Measurements from ENCODE around the gene TNIP1. TPM values are rescaled to one million over a fixed set of nuclear protein-coding genes. Genes with fewer than 3 reads are reported as not detected.

Gene TNIP1
- polyA plus RNA-seq, 3 donors: 69.0 to 77.2 (median 76.5) TPM

DNA sequence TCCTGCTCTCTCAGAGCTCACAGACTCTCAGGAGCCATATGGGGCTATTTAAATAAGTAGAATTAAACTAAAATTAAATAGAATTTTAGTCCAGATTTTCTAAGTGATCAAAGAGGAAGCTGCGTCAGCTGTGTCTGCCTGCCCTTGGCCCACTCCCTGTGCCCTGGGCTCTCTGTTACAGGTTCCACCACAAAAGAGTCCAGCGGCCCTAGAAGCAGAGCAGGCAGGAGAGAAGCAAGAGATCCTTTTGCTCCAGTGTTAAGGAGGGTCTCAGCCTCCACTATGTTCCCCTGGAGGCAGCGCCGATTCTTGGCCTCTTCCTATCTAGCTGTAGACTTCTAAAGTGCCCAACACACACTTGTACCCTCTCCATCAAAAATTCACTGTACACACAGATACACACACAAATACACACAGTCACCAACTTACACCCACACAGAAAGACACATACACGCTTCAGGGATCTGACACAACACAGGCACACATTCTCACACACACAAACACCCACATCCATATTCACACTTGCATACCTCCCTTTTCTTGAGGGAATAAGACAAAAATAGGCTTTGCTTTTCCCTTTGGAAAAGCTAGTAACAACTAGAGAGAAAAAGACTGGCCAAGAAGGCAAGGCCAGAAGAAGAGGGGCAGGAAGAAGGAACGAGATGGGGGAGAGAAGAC is 5.5 kb upstream of the TNIP1 start:
- no peak for DNase-seq

DNA sequence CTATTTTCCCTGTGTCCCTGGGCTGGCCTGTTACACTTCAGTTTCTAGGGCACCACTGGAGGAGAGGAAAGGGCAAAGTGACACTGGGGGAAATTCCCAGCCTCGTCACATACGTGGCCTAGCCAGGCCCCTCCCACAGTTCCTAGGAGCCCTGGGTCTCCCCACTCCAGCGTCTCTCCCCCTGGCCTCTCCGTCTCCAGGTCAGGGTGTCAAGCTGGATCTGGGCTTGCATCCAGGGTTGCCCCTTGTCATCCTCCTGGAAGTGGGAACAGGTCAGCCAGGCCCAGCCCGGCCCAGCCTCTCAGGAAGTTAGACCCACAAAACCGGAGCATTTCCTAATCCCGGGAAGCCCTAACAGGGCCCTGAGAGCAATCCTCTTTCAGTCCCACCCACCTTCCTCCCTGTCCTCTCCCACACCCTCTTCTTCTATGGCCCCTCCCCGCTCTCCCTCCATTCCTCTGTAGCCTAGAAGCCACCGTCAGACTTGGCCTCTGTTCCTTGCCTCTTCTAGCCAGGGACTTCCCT is 4.7 kb upstream of the TNIP1 start:
- no peak for DNase-seq

DNA sequence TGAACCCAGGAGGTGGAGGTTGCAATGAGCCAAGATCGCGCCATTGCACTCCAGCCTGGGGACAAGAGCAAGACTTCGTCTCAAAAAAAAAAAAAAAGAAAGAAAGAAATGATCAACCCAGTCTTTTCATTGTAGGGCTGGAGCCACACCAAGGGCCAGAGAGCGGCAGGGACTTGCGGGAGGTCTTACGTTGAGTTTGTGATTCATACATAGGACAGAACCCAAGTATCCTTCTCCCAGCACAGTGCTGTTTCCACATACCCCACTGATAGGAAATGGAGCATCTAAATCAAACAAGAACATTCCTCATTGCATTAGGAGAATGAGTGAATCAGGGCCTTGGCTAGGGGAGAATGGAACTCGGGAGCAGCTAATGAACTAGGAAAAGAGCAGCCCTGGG is 3.5 kb upstream of the TNIP1 start:
- no peak for DNase-seq

DNA sequence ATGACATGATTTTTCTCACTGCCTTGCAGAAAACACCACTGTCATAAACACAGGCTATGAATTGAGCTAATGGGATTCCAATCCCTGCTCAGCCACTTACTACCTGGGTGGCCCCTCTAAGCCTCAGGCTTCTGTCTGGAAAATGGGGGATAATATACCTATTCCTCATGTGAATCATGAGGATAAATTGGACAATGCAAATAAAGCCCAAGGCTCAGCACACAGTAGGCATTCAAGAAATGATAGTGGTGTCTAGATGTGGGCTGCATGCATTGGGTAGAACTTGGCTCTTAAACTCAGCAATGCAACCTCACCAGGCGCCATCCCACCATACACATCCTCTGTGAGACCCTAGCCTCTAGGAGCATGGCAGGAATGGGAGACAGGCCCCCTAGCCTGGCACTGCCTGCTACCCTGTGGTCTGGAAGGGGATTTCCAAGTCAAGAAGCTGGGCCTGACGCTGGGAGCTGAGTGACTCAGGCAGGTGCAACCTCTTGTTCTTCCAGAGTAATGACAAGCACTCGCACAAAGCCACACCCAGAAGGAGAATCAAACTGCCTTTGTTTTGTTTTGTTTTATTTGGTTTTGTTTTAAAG is 2.3 kb upstream of the TNIP1 start:
- DNase-seq: no peak

DNA sequence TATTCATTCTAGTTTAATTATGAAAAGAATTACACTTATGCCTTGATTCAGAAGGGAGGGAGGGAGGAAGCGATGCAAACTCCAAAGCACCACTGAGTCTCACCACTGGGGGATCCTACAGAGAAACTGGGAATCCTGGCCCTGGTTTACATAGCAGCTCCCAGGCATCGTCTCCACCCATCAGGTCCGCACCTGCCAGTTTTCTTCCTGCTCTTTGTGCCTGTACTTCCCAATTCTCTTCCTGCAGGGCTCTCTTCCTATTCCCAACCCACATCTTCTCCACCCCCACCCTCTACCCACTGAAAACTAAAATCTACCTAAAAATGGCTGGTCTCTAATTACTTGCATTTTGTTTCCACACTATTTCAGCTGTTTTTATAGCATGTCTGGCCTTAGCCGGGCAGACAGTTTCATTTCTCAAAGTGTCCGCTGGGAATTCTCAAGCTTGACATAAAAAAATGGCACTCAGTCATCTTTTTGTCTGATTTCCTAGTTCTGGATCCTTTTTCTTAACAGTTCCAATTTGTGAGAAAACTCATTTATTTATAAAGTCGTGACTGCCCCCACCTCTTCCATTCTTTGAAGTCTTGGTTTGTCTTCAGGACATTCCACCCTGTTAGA is 1.6 kb upstream of the TNIP1 start:
- no peak for DNase-seq

DNA sequence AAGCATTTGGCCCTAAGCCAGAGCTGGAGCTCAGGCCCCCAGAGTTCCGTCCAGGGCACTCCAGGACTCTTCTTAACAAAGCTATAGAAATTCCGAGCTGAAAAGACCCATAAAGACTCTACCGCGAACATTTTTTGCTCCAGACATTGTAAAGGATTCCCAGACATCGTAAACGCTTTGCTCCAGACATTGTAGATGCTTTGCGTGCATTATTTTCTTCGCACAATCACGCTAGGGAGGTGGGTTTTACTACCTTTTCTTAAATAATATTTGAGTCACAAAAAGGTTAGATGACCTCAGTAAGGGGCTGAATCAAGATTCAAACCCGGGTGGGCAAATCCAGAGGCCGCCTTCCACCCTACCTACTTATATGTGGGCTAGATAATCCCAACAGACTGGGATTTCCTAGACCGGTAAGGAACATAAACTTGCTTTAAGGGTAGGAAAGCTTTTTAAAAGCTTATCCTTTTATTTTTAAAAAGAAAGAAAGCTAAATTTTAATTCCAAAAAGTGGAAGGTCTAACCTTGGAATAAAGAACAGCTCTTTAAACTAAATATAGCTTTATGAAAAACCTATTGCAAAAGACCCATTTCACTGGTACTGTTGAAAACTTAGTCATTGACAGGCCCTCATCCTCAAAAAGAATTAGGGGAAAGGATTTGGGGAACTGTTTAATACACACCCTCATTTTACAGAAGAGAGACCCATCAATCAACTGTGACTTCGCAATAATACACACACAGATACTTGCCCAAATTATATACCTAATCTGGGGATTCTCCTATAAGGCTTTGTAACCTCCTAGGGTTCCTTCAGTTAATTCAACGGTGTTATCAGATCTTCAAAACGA is 822 bp upstream of the TNIP1 start:
- no peak for DNase-seq

DNA sequence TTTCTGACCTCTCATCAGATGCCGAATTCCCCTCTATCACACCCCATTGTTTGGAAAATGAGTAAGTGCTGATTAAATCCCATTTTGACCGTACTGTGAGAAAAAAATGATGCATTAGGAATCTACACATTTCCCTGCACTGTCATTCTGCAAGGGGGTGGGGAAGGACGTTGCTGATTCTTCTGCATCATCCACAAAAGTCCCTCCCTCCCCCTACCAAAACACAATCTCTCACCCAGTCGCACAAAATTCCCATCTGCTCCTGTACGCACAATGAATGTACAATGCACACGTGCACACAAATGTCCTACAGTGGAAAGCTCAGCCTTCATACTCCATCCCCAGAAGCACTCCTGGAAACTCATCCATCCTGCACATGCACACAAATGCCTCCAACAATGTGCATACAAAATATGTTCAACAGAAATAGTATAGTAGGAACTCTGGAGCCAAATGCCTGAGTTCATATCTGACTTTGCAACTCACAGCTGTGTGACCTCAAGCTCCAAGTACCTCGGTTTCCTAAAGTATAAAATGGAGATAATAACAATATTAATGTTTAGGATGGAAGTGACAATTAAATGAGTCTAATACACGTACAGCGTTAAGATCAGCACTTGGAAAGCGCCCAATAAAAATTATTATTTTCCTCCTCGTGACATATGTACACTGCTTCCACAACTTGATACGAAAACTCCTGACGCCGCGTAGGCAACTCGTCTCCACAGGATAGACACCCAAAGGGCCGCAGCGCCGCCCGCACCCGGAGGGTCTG is 809 bp downstream of the TNIP1 start:
- no peak for DNase-seq

DNA sequence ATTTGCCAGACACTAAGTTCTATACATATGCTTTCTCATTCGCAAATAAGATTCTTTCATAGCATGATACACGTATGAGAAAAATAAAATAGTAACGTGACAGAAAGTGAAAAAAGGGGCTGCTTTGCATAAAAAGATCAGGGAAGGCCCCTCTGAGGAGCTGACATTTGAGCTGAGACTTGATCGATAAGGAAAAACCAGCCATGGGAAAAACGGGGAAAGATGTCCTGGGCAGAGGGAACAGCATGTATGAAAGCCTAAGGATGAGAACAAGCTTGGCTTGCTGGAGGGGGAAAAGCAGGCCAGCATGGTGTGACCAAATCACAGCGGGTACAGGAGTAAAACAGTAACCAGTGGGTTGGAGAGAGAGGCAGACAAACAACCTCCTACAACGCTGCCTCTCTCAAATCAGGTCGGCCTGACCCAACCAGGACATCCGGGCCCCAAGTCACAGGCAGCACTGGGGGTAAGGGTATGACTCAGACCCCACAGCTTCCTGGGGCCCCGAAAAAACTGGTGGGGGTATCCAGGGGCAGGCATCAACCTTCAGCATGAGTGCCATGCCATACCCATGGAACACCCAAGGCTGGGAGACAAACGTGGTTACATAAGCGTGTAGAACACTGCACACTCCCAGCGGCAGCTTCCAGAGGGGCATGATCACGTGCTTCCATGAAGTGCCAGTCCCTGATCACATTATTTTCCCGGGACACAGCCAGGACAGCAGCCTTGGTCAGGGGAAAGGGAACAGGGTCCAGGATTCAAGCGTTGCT is 2.2 kb downstream of the TNIP1 start:
- no peak for DNase-seq

DNA sequence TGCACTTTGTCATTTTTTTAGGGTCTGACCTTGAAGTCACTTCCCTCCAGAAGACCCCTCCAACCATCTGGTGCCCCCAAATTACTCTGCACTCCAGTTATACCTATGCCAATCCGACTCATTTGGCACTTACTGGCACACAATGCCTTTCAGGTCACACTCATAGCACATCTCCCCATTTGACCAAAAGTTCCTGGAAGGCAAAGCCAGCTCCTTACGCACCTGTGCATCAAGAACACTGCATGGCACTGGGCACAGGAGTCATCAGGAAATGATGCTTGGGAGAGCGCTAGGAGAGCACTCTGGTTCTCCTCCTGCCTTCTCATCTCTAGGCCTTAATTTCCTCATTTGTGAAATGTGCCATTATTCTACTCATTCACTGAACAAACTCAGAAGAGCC is 2.9 kb downstream of the TNIP1 start:
- no peak for DNase-seq

DNA sequence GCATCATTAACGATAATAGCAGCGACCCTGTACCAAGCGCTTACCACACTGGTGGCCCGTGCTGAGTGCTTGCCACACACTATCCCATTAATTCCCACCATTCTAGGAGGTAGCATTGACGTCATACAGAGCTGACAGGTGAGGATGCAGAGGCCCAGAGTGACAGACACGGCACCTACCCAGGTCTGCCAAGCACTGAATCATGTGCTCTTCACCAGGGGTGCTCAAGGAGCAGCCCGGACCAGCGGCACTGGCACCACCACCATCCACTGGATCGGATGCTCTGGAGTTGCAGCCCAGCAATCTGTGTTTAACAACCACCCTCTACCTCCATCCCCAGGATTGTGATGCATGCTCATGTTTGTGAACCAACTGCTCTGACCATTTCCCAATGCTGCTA is 3.4 kb downstream of the TNIP1 start:
- no peak for DNase-seq

DNA sequence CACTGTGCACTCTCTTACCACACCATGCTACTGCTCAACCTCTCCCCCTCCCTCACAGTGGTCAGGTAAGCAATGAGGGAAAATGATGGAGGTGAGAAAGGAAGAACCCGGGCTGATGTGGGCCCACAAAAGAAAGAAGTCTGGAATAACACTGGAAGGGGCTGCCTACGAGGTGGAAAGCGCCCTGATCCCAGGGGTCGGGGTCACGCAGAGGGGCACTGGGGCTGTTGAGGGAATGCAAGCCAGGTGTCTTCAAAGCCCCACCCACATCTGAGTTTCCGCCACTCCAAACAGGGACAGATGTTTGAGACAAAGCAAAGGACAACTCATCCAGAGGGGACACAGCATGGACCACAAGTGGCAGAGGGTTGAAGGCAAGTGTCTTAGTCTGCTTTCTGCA is 4.2 kb downstream of the TNIP1 start:
- no peak for DNase-seq

DNA sequence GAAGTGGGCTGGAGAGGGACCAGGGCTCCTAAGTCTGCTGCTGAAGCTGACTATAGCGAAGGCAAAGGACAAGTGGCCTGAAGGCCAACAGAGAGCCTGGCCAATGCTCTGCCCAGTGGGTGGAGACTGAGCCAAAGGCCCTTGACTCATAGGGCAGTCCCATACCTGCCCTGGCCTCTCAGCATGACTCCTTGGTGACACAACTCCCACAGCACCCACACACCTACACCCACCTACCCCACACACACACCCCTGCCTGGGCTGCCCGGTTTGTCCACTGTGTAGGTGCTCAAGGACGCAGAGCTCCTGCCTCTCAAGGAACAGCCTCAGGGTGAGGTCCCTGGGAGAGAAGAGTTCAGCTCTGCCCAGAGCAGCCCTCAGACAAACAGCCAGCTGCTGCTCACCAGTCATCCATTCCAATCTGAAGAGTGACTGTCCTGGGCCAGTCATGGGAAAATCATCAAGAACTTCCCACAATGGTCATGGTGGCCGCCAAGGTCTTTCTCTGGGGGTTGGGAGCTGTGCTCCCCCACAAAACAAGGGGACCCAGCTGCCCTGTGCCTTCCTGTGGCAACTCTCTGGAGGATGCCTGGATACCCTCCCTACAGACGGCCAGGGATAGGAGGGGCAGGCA is 5.0 kb downstream of the TNIP1 start:
- no peak for DNase-seq

DNA sequence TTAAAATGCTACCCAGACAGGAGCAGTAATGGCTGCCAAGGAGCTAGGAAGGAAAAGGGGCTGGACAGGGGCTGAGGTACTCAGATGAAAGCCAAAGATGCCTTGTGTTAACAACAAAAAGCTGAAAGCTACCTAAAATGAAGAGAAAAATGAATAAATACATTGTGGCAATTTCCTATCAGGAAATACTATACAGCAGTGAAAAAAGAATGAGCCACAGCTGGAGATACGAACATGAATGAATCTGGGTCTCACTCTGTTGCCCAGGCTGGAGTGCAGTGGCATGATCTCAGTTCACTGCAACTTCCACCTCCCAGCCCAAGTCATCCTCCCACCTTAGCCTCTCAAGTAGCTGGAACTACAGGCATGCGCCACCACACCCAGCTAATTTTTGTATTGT is 6.3 kb downstream of the TNIP1 start:
- no peak for DNase-seq

DNA sequence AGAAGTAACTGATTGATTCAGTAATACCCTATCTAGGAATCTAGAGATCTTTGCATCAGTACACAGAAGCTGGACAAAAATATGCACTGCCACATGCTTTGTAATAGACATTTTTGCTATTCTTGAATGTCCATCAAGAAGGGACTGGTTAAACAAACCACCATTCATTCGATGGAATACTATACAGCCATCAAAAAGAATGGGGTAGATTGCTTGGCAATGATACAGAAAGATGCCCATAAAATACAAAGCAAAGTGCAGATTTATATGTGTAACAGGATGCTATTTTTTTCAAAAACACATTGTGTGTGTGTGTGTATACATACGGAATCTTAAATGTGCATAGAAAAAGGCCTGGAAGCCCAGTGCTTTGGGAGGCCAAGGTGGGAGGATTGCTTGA is 7.6 kb downstream of the TNIP1 start:
- DNase-seq: no peak

DNA sequence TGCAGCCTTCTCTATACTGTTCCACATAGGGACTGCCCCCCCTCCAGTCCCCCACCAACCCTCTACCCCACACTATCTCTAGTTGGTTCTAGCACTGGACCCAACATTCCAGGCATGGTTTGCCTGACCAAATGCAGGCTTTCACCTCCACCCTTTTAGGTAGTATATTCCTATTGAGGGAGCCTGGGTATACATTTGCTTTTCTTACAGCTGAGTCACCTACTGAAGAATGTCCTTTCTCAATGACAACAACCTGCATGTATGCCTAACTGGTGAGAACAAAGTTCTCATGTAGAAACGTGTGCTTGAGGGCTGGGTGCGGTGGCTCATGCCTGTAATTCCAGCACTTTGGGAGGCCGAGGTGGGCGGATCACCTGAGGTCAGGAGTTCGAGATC is 8.2 kb downstream of the TNIP1 start:
- DNase-seq: no peak

DNA sequence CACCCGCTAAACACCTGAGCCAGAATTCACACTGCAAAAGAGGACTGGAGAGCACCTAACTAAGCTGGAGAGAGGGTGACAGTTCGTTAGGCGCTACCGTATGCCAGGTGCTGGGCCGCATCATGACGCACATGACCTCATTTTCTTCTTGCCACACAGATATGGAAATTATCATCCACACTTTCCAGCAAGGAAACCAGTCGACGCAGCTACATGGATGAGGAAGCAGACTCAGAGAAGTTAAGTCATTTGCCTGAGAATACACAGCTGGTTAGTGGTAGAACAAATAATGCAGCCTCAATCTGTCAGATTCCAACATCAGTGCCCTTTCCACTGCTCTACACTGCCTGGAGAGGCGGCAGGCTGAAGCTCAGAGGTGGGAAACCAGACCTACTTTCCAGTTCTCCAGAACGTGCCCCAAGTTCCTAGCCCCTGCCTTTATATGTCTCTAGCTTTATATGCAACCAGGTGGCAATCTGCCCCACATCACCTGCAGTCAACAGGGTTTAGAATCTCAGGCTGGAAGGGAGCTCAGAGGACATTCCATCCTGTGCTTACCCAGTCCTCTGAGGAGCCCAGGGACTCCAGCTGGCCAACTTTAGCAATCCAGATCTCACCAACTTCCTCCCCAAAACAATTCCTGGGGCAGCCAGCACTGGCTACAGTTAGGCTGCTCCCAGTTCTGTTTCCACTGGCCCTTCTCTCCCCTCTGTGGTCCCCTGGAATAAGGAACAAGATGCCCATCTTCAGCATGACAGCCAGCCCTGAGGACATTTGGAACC is 8.8 kb downstream of the TNIP1 start:
- no peak for DNase-seq

DNA sequence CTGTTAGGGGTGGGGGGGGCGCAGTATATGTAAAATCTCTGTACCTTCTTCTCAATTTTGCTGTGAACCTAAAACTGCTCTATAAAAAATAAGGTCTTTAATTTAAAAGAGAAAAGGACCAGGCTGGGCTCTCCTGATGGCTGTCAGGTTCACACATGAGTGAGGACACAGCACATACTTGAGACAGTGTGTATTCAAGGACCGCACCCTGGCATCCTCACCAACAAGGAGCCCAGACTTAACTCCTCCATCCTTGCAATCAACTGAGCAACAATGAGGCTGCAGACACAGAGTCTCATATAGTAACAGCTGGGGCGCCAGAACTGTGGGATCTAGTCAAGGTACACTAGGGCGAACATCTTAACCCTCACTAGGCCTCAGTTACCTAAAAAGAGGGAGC is 9.8 kb downstream of the TNIP1 start:
- DNase-seq: no peak

DNA sequence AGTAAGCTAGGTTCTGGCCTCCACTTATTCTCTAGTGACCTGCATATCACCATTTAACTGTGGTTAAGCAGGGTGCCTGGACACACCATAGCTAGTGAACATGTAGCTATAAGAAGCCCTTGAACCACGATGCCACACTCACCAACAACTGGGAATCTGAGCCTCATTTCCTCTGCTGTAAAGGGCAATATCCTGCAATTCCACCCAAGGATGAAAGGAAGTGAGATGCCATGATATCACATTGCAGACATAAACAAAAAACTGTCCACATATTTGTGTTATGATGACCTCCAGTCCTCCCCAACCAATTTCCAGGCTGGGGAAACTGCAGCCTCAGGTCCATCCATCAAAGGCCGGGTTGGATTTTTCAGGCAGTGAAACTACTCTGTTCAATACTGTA is 10.4 kb downstream of the TNIP1 start:
- DNase-seq: no peak

DNA sequence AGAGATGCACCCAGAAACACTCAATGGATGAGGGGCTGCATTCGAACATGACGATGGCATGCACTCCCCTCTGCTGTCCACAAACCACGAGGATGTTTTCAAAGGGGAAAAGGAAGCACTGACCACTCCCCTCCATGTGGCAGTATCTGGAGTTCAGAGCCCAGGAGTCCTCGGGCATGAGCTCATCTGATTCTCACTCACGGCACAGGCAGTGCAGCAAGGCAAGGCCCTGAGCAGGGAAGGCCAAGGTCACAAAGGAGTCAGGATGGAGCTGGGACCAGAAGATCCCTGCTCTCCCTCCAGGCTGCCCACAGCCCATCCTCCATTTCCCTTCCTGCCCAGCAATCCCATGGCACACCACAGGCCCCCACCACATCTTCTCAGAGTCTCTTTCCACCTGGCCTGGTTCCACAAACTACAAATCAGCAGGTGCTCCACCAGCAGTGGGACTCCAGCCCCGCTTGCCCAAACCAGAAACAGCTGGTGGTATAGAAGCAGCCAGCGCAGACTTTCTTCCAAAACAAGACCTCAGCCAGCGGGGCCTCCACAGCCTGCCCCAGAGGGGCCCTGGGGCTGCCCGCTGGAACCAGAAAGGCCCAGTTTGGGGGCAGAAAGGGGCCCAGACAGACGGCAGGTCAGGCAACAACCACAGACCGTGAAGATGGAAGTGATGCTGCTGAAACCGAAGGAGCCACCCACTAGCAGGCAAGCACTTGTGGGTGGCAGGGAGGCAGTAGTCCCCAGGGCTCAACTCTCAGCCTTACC is 12.2 kb downstream of the TNIP1 start:
- no peak for DNase-seq

Measured in renal pelvis (tissue), 4 donors.